SK-N-SH treated with all-trans-retinoic acid at 6 μM for 48 hours (cell line): ENCODE data around the gene TMC3.

Source experiments
- ARNTL ChIP-seq: fragments of 450-650 bp; formaldehyde crosslinking; IDR thresholded peaks from 2 replicates; pipeline ENCODE4 v1.5.0; 2020; ENCODE audit warnings: low read depth, mild to moderate bottlenecking, moderate library complexity, borderline replicate concordance
- CREB5 ChIP-seq: fragments of 250-450 bp; sonication (Bioruptor Pico); IDR thresholded peaks from 2 replicates; pipeline ENCODE4 v1.5.1; 2020; ENCODE audit warnings: low read depth, mild to moderate bottlenecking, moderate library complexity
- CSDC2 ChIP-seq: fragments of 250-450 bp; sonication (Bioruptor Pico); IDR thresholded peaks from 2 replicates; pipeline ENCODE4 v1.5.0; 2020; ENCODE audit warnings: mild to moderate bottlenecking, moderate library complexity
- ISL1 ChIP-seq: fragments of 250-450 bp; sonication (Bioruptor Pico); IDR thresholded peaks from 2 replicates; pipeline ENCODE4 v2.1.2; 2022; ENCODE audit warnings: mild to moderate bottlenecking, moderate library complexity
- POU6F1 ChIP-seq: fragments of 250-450 bp; sonication (Bioruptor Pico); IDR thresholded peaks from 2 replicates; pipeline ENCODE4 v1.8.0; 2021; ENCODE audit warnings: low read depth, mild to moderate bottlenecking, moderate library complexity, borderline replicate concordance
- PPARA ChIP-seq: fragments of 250-450 bp; sonication (Bioruptor Pico); IDR thresholded peaks from 2 replicates; pipeline ENCODE4 v1.5.0; 2020; ENCODE audit warnings: mild to moderate bottlenecking, borderline replicate concordance
- RARB ChIP-seq: fragments of 250-450 bp; sonication (Bioruptor Pico); IDR thresholded peaks from 2 replicates; pipeline ENCODE4 v1.8.0; 2021; ENCODE audit warnings: mild to moderate bottlenecking, moderate library complexity
- SNAI2 ChIP-seq: fragments of 250-450 bp; sonication (Bioruptor Pico); IDR thresholded peaks from 2 replicates; pipeline ENCODE4 v1.5.0; 2020; ENCODE audit warnings: mild to moderate bottlenecking, moderate library complexity
- TSHZ2 ChIP-seq: fragments of 250-450 bp; sonication (Bioruptor Pico); IDR thresholded peaks from 2 replicates; pipeline ENCODE4 v1.5.0; 2020; ENCODE audit warnings: mild to moderate bottlenecking, moderate library complexity
- ZFP3 ChIP-seq: fragments of 250-450 bp; sonication (Bioruptor Pico); IDR thresholded peaks from 2 replicates; pipeline ENCODE4 v1.5.0; 2020; ENCODE audit warnings: mild to moderate bottlenecking, moderate library complexity
- ZFP30 ChIP-seq: fragments of 450-650 bp; formaldehyde crosslinking; IDR thresholded peaks from 2 replicates; pipeline ENCODE4 v1.5.0; 2022; ENCODE audit warnings: mild to moderate bottlenecking, moderate library complexity
- ZNF565 ChIP-seq: fragments of 450-650 bp; formaldehyde crosslinking; conservative IDR thresholded peaks from 2 replicates; pipeline ENCODE4 v1.5.0; 2020; ENCODE audit warnings: low read depth, mild to moderate bottlenecking, moderate library complexity
- ZNF70 ChIP-seq: fragments of 450-650 bp; formaldehyde crosslinking; IDR thresholded peaks from 2 replicates; pipeline ENCODE4 v1.5.0; 2020; ENCODE audit warnings: mild to moderate bottlenecking, moderate library complexity

GRCh38 chr15:81380668-81381067, 6.7 kb upstream of the TMC3 start:
- TF ChIP-seq ZFP30 (CRISPR knock-in tag) (no peak), PPARA (CRISPR knock-in tag) (no peak), TSHZ2 (no peak), ZNF565 (CRISPR knock-in tag) (no peak), POU6F1 (CRISPR knock-in tag) (no peak), ZFP3 (CRISPR knock-in tag) (no peak), SNAI2 (CRISPR knock-in tag) (no peak), RARB (CRISPR knock-in tag) (no peak), CSDC2 (no peak), ISL1 (CRISPR knock-in tag) (no peak), CREB5 (CRISPR knock-in tag) (no peak), ARNTL (CRISPR knock-in tag) (no peak), ZNF70 (CRISPR knock-in tag) (no peak)
